ENCODE data around the gene IQSEC1. TPM values are rescaled to one million over a fixed set of nuclear protein-coding genes. Genes with fewer than 3 reads are reported as not detected.

IQSEC1 gene
- total RNA-seq, 1 donor from 2014 or later = 34.2 TPM

DNA sequence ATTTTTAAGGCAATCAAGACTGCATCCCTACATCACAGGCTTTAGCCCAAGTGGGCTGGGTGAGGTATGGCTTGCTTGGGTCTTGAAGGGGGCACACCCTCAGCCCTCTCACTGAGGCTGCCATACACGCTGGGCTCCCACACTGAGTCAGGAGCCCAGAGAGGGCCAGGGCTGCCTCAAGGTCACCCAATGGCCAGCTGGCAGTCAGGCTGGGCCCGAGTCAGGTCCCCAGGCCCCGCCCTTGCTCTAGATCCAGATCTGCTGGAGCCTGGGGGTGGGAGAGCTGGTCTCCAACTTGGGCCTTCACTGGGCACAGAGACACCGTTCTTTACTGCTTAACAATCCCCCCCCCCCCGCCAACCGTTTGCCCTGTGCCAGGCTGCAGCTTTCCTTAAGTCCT is 88.1 kb downstream of the IQSEC1 start:
- no peak overlapping the region for H3K27ac Mint-ChIP-seq
- TF ChIP-seq CTCF (IDR thresholded peaks at IDR 0.05; ENCODE audit: unreplicated experiment) = no peak
- no peak overlapping the region for H3K4me3 Mint-ChIP-seq (ENCODE audit: low read depth)
- H3K36me3 Mint-ChIP-seq (ENCODE audit: insufficient read depth) = peaks cover 3% of the 10 kb centered on the region
- H3K9me3 Mint-ChIP-seq (ENCODE audit: low read depth) = peaks cover 4% of the 10 kb centered on the region
- H3K4me1 Mint-ChIP-seq (ENCODE audit: low read depth) = no peaks in the 10 kb centered on the region
- peaks cover 6% of the 10 kb centered on the region for H3K27me3 Mint-ChIP-seq
- DNase-seq (ENCODE audit: low spot score, unreplicated experiment) = no peak

GRCh38 chr3:12984023-12984823 is 89.0 kb downstream of the IQSEC1 start:
- Mint-ChIP-seq H3K27me3 (peaks cover 6% of the 10 kb centered on the region), H3K27ac (peak overlapping the region; percentile 29), H3K36me3 (ENCODE audit: insufficient read depth) (peaks cover 3% of the 10 kb centered on the region), H3K4me1 (ENCODE audit: low read depth) (peaks cover 4% of the 10 kb centered on the region), H3K9me3 (ENCODE audit: low read depth) (peaks cover 4% of the 10 kb centered on the region), H3K4me3 (ENCODE audit: low read depth) (no peak overlapping the region)
- DNase-seq (ENCODE audit: low spot score, unreplicated experiment) = no peak
- peak; percentile 71 for TF ChIP-seq CTCF (IDR thresholded peaks at IDR 0.05; ENCODE audit: unreplicated experiment)

DNA sequence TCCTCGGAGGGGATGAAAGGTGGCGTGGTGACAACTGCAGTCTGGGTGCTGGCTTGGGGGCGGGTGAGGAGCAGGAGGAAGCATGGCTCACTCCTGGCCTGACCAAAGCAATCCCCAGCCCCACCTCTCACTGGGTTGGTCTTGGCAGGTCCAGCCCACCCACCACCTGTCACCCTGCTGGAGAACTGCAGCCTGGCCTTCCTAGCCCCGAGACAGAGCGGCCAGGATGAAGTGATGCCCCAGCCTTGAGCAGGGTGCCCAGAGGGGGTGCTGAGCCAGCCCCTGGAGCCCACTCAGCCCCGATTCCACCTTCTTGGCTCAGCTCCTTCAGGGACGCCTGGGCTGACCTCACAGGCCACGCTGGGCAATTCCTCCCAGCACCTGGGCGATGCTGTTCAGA is 89.9 kb downstream of the IQSEC1 start:
- peaks cover 6% of the 10 kb centered on the region for H3K4me1 Mint-ChIP-seq (ENCODE audit: low read depth)
- peaks cover 3% of the 10 kb centered on the region for H3K36me3 Mint-ChIP-seq (ENCODE audit: insufficient read depth)
- no peak for DNase-seq (ENCODE audit: low spot score, unreplicated experiment)
- H3K27me3 Mint-ChIP-seq = peaks cover 6% of the 10 kb centered on the region
- peaks cover 4% of the 10 kb centered on the region for H3K9me3 Mint-ChIP-seq (ENCODE audit: low read depth)
- H3K27ac Mint-ChIP-seq = no peak overlapping the region
- no peak overlapping the region for H3K4me3 Mint-ChIP-seq (ENCODE audit: low read depth)
- no peak for TF ChIP-seq CTCF (IDR thresholded peaks at IDR 0.05; ENCODE audit: unreplicated experiment)

DNA sequence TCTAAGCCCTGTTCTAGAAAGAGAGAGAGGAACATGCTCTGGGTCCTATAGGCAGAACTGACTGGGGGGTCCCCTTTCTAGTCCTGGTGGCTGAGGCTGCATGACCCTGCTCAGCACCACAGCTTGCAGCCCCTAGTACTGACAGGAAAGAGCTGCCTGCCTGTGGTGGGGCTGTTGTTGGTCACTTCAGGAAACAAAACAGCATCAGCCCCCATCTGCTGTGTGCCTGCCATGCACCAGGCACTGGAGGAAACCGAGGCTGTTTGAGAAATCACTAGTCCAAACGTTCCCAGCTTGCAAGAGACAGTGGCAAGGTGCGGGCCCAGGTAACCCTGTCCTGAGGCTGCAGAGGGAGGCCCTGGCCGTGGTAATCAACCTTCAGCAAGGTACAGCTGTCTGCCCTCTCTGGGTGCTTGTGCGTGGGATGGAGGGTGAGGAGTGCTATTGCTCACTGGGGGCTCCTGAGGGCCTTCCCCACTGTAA is 90.6 kb downstream of the IQSEC1 start:
- TF ChIP-seq CTCF (IDR thresholded peaks at IDR 0.05; ENCODE audit: unreplicated experiment) = no peak
- peaks cover 9% of the 10 kb centered on the region for H3K4me1 Mint-ChIP-seq (ENCODE audit: low read depth)
- peaks cover 4% of the 10 kb centered on the region for H3K9me3 Mint-ChIP-seq (ENCODE audit: low read depth)
- no peak for DNase-seq (ENCODE audit: low spot score, unreplicated experiment)
- peaks cover 3% of the 10 kb centered on the region for H3K36me3 Mint-ChIP-seq (ENCODE audit: insufficient read depth)
- peaks cover 6% of the 10 kb centered on the region for H3K27me3 Mint-ChIP-seq
- H3K27ac Mint-ChIP-seq = no peak overlapping the region
- H3K4me3 Mint-ChIP-seq (ENCODE audit: low read depth) = no peak overlapping the region

DNA sequence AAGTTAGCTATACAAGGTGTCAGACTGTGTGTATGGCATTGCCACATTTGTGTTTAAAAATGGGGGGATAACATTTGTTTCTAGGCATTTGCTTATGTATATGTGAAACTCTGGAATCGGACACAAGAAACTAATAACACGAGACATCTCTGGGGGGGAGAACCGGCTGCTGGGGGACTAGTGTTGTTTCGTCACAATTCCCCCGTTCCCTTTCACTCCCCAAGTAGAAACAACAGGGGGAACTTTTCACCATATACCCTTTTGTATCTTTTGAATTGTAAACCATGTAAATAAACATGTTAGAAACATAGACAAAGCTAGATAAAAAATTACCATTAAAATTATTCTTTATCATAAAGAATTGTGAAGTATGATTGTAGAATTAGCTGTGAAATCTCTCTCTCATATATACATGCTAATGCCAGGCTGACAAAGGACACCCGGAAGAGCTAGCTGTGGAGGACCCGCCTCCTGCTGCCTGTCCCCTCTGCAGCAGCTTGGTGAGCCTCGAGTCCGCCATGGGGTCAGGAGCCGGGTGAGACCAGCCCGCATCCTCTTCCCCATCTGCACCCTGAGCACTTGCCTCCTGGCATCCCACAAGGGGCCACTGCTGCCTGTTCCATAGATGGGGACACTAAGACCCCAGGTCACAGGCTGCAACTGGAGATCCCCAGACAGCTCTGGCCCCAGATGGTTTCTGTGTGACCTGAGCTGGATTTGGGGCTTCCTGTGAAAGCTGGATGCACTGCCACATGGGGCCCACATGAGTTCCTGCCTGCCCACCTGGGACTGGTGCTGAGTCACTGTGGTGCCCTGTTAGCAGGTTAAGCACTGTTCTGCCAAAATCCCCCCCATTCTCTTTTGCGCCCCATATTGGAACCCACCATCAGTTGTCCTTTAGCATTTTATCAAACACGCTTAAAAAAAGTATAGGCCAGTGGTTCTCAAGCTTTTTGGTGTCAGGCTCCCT is 91.6 kb downstream of the IQSEC1 start:
- peaks cover 15% of the 10 kb centered on the region for H3K4me1 Mint-ChIP-seq (ENCODE audit: low read depth)
- no peak overlapping the region for H3K4me3 Mint-ChIP-seq (ENCODE audit: low read depth)
- no peaks in the 10 kb centered on the region for H3K36me3 Mint-ChIP-seq (ENCODE audit: insufficient read depth)
- no peak for DNase-seq (ENCODE audit: low spot score, unreplicated experiment)
- no peak for TF ChIP-seq CTCF (IDR thresholded peaks at IDR 0.05; ENCODE audit: unreplicated experiment)
- no peaks in the 10 kb centered on the region for H3K9me3 Mint-ChIP-seq (ENCODE audit: low read depth)
- peaks cover 9% of the 10 kb centered on the region for H3K27me3 Mint-ChIP-seq
- H3K27ac Mint-ChIP-seq = no peak overlapping the region
